Parathyroid adenoma (tissue), 2 donors: ENCODE measurements around the gene PLCXD3.

Experiments
- H2AFZ ChIP-seq: fragments of 300-600 bp; sonication (generic); one replicate; pipeline ENCODE4 v1.7.0; 2017; ENCODE audit warnings: antibody characterized with exemption, mild to moderate bottlenecking
- H3K27ac ChIP-seq: fragments of 300-600 bp; sonication (generic); one replicate; pipeline ENCODE4 v1.7.0; 2017
- H3K27me3 ChIP-seq: fragments of 300-600 bp; sonication (generic); one replicate; pipeline ENCODE4 v1.7.0; 2017; ENCODE audit warnings: low read length; ENCODE audit not compliant: control insufficient read depth, insufficient read depth
- H3K36me3 ChIP-seq: fragments of 300-600 bp; sonication (generic); one replicate; pipeline ENCODE4 v1.7.0; 2017; ENCODE audit warnings: low read length; ENCODE audit not compliant: control insufficient read depth, insufficient read depth
- H3K4me1 ChIP-seq: fragments of 300-600 bp; sonication (generic); one replicate; pipeline ENCODE4 v1.7.0; 2017; ENCODE audit warnings: control low read depth
- H3K4me2 ChIP-seq: fragments of 300-600 bp; sonication (generic); one replicate; pipeline ENCODE4 v1.7.0; 2017; ENCODE audit warnings: low read length
- H3K4me3 ChIP-seq: fragments of 300-600 bp; sonication (generic); one replicate; pipeline ENCODE4 v1.7.0; 2017; ENCODE audit warnings: low read depth, low read length
- H3K79me2 ChIP-seq: fragments of 300-600 bp; sonication (generic); one replicate; pipeline ENCODE4 v1.7.0; 2017; ENCODE audit warnings: control low read depth
- H3K9ac ChIP-seq: fragments of 300-600 bp; sonication (generic); one replicate; pipeline ENCODE4 v1.7.0; 2017; ENCODE audit warnings: mild to moderate bottlenecking
- H3K9me3 ChIP-seq: fragments of 300-600 bp; sonication (generic); one replicate; pipeline ENCODE4 v1.7.0; 2017; ENCODE audit warnings: low read length; ENCODE audit not compliant: control insufficient read depth
- CTCF ChIP-seq: fragments of 300-600 bp; sonication (generic); IDR thresholded peaks from one replicate; pipeline ENCODE4 v1.7.0; 2017; ENCODE audit warnings: antibody characterized with exemption, mild to moderate bottlenecking
- donor health status: primary hyperparathyroidism.

Gene PLCXD3

GRCh38 chr5:41373230-41373629, 137.2 kb downstream of the PLCXD3 start:
- Histone ChIP-seq H3K27me3 (no peaks in the 10 kb centered on the region), H3K4me1 (no peaks in the 10 kb centered on the region), H3K4me2 (no peak overlapping the region), H3K27ac (no peak overlapping the region), H3K9ac (no peak overlapping the region), H3K4me3 (no peak overlapping the region), H2AFZ (no peak overlapping the region), H3K79me2 (no peaks in the 10 kb centered on the region), H3K36me3 (no peaks in the 10 kb centered on the region), H3K9me3 (no peaks in the 10 kb centered on the region)
- no peak for TF ChIP-seq CTCF

DNA sequence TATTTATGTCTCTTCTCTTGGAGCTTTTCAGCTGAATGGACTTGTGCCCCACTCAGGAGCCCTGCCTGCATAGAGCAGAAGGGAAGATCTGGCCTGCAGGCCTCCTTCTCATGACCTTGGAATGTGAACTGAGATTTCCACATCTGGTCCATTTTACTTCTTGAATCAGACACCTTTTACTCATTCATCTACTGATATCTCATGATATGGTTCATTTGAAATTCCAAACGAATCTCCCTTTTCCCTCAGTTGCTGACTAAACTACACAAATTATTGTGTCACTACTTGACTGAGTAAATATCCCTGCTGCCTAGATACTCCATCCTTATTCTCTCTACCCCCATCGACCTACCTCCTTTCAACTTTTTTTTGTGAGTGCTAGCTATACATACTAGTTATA, 138.7 kb downstream of the PLCXD3 start:
- Histone ChIP-seq H3K27me3 (no peaks in the 10 kb centered on the region), H3K4me2 (no peak overlapping the region), H3K9me3 (no peaks in the 10 kb centered on the region), H2AFZ (no peak overlapping the region), H3K4me3 (no peak overlapping the region), H3K79me2 (no peaks in the 10 kb centered on the region), H3K36me3 (no peaks in the 10 kb centered on the region), H3K4me1 (no peaks in the 10 kb centered on the region), H3K9ac (no peak overlapping the region), H3K27ac (no peak overlapping the region)
- no peak for TF ChIP-seq CTCF

DNA sequence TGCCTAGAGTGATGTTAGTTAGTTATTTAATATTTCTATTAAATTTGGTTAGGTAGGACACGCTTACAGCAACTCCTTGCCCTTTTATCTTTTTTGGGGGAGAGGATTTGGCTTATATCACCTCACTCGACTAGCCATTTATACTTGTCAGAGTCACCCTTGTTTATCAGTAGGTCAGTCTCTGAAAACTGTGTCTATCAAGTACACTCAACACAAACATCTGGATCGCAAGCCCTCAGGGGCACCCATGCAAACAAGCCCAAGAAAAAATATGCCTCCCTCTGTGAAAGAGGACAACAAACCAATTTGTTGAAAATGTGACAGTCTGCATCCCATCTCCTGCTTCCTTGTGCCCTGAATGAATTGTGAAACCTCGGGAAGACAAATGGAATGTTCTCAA, 139.9 kb downstream of the PLCXD3 start:
- Histone ChIP-seq H3K79me2 (no peaks in the 10 kb centered on the region), H3K36me3 (no peaks in the 10 kb centered on the region), H3K4me3 (no peak overlapping the region), H3K9me3 (no peaks in the 10 kb centered on the region), H3K27ac (no peak overlapping the region), H3K4me1 (no peaks in the 10 kb centered on the region), H3K27me3 (no peaks in the 10 kb centered on the region), H3K4me2 (no peak overlapping the region), H2AFZ (no peak overlapping the region), H3K9ac (no peak overlapping the region)
- no peak for TF ChIP-seq CTCF

DNA sequence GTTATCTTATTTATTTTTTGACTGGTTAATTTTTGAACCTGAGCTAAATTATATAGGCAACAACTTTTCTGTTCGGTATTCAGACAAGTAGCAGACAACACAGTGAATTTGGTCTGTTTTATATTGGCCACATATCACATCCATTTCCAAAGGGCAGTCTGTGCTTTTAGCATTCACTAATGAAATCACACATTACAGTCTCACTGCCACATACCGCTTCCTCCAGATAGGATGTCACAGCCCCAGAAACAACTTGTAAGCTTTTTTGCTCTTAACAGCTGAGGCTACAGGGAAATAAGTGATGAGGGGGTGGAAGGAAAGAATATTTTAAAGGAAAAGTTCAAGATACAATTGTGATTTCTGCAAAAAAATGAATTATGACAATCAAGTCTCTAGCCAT, 140.6 kb downstream of the PLCXD3 start:
- no peak overlapping the region for H3K27ac ChIP-seq

More for the DNA sequence above, 140.6 kb downstream of the PLCXD3 start:
- Histone ChIP-seq H3K4me2 (no peak overlapping the region), H2AFZ (no peak overlapping the region), H3K36me3 (no peaks in the 10 kb centered on the region), H3K4me3 (no peak overlapping the region), H3K4me1 (no peaks in the 10 kb centered on the region), H3K79me2 (no peaks in the 10 kb centered on the region), H3K9ac (no peak overlapping the region), H3K27me3 (no peaks in the 10 kb centered on the region), H3K9me3 (no peaks in the 10 kb centered on the region)
- TF ChIP-seq CTCF: no peak
